PC-3 (cell line): Measurements from ENCODE around the gene GPHA2. TPM values are rescaled to one million over a fixed set of nuclear protein-coding genes. Genes with fewer than 3 reads are reported as not detected.

Experiments
- ATAC-seq: fragments of 200-7000 bp; cut with Tn5 transposase; 2 replicates; pipeline ENCODE4 v1.9.1; 2020; ENCODE audit warnings: mild to moderate bottlenecking, moderate library complexity
- BruUV-seq: library from RNA; stranded (reverse); fragments of 400-500 nt; replicated peaks from 2 replicates; lab custom pipeline; 2021; lab: Mats Ljungman, UMichigan
- CTCF ChIA-PET: fragments of 300-600 bp; sonication (Branson Sonifier 250); formaldehyde crosslinking; loops from one replicate; lab custom pipeline; 2022; ENCODE audit warnings: antibody characterized with exemption; lab: Charles Lee
- POLR2A ChIA-PET: fragments of 300-600 bp; sonication (Branson Sonifier 250); formaldehyde crosslinking; loops from one replicate; lab custom pipeline; 2022; ENCODE audit warnings: antibody characterized with exemption; ENCODE audit not compliant: unreplicated experiment; lab: Charles Lee
- DNase-seq: peaks from one replicate; pipeline ENCODE4 v3.0.0-alpha.2; 2015
- H2AFZ ChIP-seq: fragments of 300-600 bp; sonication (generic); 2 replicates; pipeline ENCODE4 v1.6.0; 2016; ENCODE audit warnings: antibody characterized with exemption, low read length
- H3F3A ChIP-seq: fragments of 300-600 bp; sonication (generic); one replicate; pipeline ENCODE4 v1.6.0; 2017; ENCODE audit warnings: antibody characterized with exemption, low read length, control low read depth, mild to moderate bottlenecking; ENCODE audit not compliant: unreplicated experiment
- H3K27ac ChIP-seq: fragments of 300-600 bp; sonication (generic); 2 replicates; pipeline ENCODE4 v1.5.1; 2016; ENCODE audit warnings: mild to moderate bottlenecking, low read length
- H3K27me3 ChIP-seq: fragments of 300-600 bp; sonication (generic); 2 replicates; pipeline ENCODE4 v1.6.1; 2016; ENCODE audit warnings: low read length, mixed read lengths
- H3K36me3 ChIP-seq: fragments of 300-600 bp; sonication (generic); 2 replicates; pipeline ENCODE4 v1.6.1; 2016; ENCODE audit warnings: low read depth, mixed run types, low read length, mixed read lengths
- H3K4me1 ChIP-seq: fragments of 300-600 bp; sonication (generic); 2 replicates; pipeline ENCODE4 v1.5.1; 2016; ENCODE audit warnings: low read length; ENCODE audit not compliant: insufficient read depth
- H3K4me2 ChIP-seq: fragments of 300-600 bp; sonication (generic); 2 replicates; pipeline ENCODE4 v1.6.0; 2016; ENCODE audit warnings: low read length
- H3K4me3 ChIP-seq: fragments of 300-600 bp; sonication (generic); 2 replicates; pipeline ENCODE4 v1.5.1; 2016; ENCODE audit warnings: mild to moderate bottlenecking, low read length, mixed read lengths
- H3K79me2 ChIP-seq: fragments of 300-600 bp; sonication (generic); 2 replicates; pipeline ENCODE4 v1.6.1; 2017; ENCODE audit warnings: low read length, mixed read lengths
- H3K9ac ChIP-seq: fragments of 300-600 bp; sonication (generic); 2 replicates; pipeline ENCODE4 v1.6.0; 2016; ENCODE audit warnings: mild to moderate bottlenecking, low read length
- H3K9me2 ChIP-seq: fragments of 300-600 bp; sonication (generic); replicated peaks from 2 replicates; pipeline ENCODE4 v1.6.1; 2016; ENCODE audit warnings: mixed run types, low read length, mixed read lengths
- H3K9me3 ChIP-seq: fragments of 300-600 bp; sonication (generic); 2 replicates; pipeline ENCODE4 v1.6.1; 2016; ENCODE audit warnings: low read length, mixed read lengths
- H4K20me1 ChIP-seq: fragments of 300-600 bp; sonication (generic); 2 replicates; pipeline ENCODE4 v1.6.1; 2016; ENCODE audit warnings: low read length, mixed read lengths
- CTCF ChIP-seq: fragments of 300-600 bp; sonication (generic); conservative IDR thresholded peaks from 2 replicates; pipeline ENCODE4 v1.5.1; 2017; ENCODE audit warnings: antibody characterized with exemption, low read depth, mild to moderate bottlenecking, low read length
- EZH2 ChIP-seq: fragments of 300-600 bp; sonication (generic); IDR thresholded peaks from one replicate; pipeline ENCODE4 v1.6.1; 2017; ENCODE audit warnings: antibody characterized with exemption, mild to moderate bottlenecking, low read length; ENCODE audit not compliant: unreplicated experiment
- EZH2phosphoT487 ChIP-seq: fragments of 300-600 bp; sonication (generic); IDR thresholded peaks from 2 replicates; pipeline ENCODE4 v1.6.1; 2018; ENCODE audit warnings: mild to moderate bottlenecking, antibody characterized with exemption, low read length, borderline replicate concordance
- intact Hi-C: fragments of 100-400 bp; cut with micrococcal nuclease; formaldehyde crosslinking; loops from 2 replicates; pipeline ENCODE4 v1.9.0; 2023
- total RNA-seq: library from RNA; depleted of rRNA; stranded (reverse); fragments of >200 nt; gene quantifications from 2 replicates; pipeline ENCODE4 v1.2.3, GENCODE V29; 2014

Gene GPHA2
- total RNA-seq, 1 experiment from 2014 or later, result not detected

GRCh38 chr11:64905516-64906313 is 30.0 kb downstream of the GPHA2 start:
- no peak for DNase-seq
- Histone ChIP-seq H3K4me2 (no peak overlapping the region), H3F3A (no peaks in the 10 kb centered on the region), H3K27me3 (no peaks in the 10 kb centered on the region), H3K79me2 (no peaks in the 10 kb centered on the region), H3K9ac (no peak overlapping the region), H3K4me1 (no peaks in the 10 kb centered on the region), H3K9me2 (no peaks in the 10 kb centered on the region), H2AFZ (no peak overlapping the region), H3K36me3 (peaks cover 31% of the 10 kb centered on the region), H3K9me3 (no peaks in the 10 kb centered on the region), H4K20me1 (no peaks in the 10 kb centered on the region), H3K4me3 (no peak overlapping the region), H3K27ac (no peak overlapping the region)
- TF ChIP-seq EZH2, result no peak
- no peak for TF ChIP-seq CTCF
- no peak for TF ChIP-seq EZH2phosphoT487
- POLR2A ChIA-PET, result no interaction called here
- no peak for ATAC-seq
- CTCF ChIA-PET, result no interaction called here
- intact Hi-C loops, result no loop called here
- no TSS peak for BruUV-seq

GRCh38 chr11:64903291-64903833 is 32.3 kb downstream of the GPHA2 start:
- ATAC-seq, result no peak
- H3K27me3 ChIP-seq, result no peaks in the 10 kb centered on the region
- H3K4me3 ChIP-seq, result no peak overlapping the region
- H3K36me3 ChIP-seq, result peaks cover 19% of the 10 kb centered on the region
- no peaks in the 10 kb centered on the region for H3F3A ChIP-seq
- no peak for DNase-seq
- ChIA-PET CTCF (no interaction called here), POLR2A (no interaction called here)
- H3K9me3 ChIP-seq, result no peaks in the 10 kb centered on the region
- no peak overlapping the region for H2AFZ ChIP-seq
- H3K4me2 ChIP-seq, result no peak overlapping the region
- no peak overlapping the region for H3K27ac ChIP-seq
- no TSS peak for BruUV-seq
- no peak overlapping the region for H3K9ac ChIP-seq
- intact Hi-C loops, result no loop called here
- H3K79me2 ChIP-seq, result no peaks in the 10 kb centered on the region
- H3K4me1 ChIP-seq, result peaks cover 7% of the 10 kb centered on the region; the same call in 1 of the 2 replicates
- no peaks in the 10 kb centered on the region for H3K9me2 ChIP-seq
- H4K20me1 ChIP-seq, result no peaks in the 10 kb centered on the region
- no peak for TF ChIP-seq CTCF
